ENCODE data around the gene PPP6R2. TPM values are rescaled to one million over a fixed set of nuclear protein-coding genes. Genes with fewer than 3 reads are reported as not detected.

The PPP6R2 gene
- total RNA-seq, 1 donor from 2014 or later, result 71.7 TPM

GRCh38 chr22:50471197-50471847 lies 128.2 kb downstream of the PPP6R2 start:
- DNase-seq, result peak; percentile 21

DNA sequence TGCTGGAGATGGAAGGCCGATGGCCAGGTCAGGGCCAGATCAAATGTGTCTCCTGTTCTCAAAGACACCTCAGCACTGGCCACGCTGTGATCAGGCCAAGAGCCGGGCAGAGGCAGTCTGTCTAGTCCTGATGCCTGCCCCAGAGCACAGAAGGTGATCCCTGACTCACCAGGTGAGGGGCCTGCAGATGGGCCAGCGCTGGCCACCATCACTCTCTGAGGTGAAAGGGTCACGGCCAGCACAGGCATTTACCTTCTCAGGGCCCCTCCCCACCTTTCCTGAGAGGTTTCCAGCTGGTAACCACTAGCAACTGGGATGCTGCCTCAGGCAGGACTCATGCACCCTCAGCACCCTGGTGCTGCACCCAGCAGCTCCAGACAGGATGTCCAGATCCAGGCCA lies 128.8 kb downstream of the PPP6R2 start:
- DNase-seq, result no peak

DNA sequence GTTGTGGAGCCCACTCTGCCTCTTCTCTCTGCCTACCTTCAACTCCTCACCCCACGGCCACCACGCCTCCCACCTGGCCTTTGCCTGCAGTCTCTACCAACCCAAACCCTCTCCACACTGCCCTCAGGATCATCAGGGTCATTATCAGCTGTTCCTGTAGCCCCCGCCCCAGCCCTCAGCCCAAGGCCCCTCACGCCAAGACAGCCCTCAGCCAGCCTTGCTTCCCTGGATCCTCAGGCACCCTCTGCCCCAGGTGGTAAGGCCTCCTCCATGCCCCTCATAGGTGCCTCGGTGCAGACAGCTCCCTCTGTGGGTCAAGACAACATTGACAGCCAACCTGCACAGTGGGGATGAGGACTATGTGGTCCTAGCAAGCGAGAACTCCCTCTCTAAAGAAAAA lies 130.0 kb downstream of the PPP6R2 start:
- DNase-seq, result no peak

DNA sequence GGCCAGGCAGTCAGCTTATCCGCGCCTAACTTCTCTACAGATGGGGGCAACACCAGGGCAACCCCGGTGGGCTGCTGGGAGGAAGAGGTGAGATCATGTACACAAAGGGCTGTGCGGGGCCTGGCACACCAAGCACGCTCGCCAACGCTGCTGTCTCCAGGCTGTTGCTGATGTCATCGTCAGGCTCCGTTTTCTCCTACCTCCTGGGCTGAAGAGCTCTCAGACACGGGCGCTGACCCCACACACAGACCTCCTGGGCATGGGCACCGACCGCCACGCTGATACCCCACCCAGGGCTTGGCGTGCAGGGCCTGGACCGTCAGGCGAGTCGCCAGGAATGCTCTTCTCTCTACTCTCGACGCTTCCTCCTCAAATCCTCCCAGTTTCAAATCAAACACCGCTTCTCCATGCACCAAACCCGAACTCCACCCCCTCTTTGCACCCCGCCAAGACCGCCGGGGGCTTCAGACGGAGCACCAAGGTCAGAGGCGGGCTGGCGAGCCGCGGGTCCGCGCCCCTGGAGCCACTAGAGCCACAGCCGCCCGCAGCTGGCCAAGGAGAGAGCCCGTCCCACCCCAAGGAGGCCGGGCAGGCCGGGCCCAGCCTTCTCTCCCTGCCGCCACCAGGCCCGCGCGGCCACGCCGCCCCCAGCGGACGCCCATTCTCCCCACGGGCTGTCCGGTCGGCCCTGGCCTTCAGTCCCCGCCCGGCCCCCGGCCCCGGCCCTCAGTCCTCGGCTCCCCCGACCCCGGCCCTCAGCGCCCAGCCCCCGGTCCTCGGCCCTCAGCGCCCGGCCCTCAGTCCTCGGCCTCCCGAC lies 130.9 kb downstream of the PPP6R2 start:
- DNase-seq, result no peak

GRCh38 chr22:50474710-50475651 lies 131.9 kb downstream of the PPP6R2 start, which contains the start of gene SBF1:
Gene SBF1 (minus strand): TSS chr22:50475035. CDS start chr22:50474840, 195 bp downstream.
- DNase-seq, result peak; percentile 82

- no peak for DNase-seq
These were observed 132.5 kb downstream of the PPP6R2 start for GRCh38 chr22:50475652-50476002.

DNA sequence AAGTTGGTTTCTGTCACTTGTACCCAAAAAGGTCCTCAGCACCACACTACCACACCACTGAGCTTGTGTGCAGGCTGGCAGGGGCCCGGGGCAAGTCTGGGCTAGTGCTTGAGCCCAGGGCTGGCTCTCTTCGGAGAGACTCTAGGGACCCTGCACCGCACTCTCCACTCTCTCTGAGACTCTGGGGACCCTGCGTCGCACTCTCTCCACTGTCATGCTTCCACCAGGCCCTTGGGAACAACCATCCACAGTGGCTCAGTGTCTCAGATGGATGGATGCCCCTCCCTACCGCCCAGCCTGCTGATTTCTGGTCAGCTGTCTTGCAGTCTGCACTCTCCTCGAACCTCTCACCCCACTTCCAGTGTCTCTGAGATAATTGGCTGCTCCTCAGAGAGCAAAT lies 133.7 kb downstream of the PPP6R2 start:
- DNase-seq, result no peak

- no peak for DNase-seq
These were observed 134.8 kb downstream of the PPP6R2 start for GRCh38 chr22:50477923-50478322.

- no peak for DNase-seq
These were observed 136.6 kb downstream of the PPP6R2 start for GRCh38 chr22:50479721-50480120.

DNA sequence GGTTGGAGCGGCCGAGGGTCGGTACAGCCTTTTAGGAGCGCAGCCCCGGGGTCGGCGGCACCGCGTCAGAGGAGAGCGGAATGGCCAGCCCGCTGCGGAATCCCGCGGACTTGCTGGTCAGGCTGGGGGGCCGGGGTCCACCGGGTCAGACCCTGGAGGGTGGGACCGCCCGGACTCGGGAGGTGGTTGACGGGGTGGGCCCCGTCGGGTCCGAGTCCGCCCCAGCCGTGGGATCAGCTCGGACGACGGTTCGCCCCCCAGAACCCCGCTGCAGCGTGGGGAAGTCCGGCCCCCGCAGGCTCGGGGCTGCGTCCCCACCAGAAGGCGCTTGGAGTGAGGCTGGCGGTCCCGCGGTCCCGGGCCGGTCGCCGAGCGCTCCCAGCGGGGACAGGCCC lies 137.9 kb downstream of the PPP6R2 start:
- DNase-seq, result no peak

DNA sequence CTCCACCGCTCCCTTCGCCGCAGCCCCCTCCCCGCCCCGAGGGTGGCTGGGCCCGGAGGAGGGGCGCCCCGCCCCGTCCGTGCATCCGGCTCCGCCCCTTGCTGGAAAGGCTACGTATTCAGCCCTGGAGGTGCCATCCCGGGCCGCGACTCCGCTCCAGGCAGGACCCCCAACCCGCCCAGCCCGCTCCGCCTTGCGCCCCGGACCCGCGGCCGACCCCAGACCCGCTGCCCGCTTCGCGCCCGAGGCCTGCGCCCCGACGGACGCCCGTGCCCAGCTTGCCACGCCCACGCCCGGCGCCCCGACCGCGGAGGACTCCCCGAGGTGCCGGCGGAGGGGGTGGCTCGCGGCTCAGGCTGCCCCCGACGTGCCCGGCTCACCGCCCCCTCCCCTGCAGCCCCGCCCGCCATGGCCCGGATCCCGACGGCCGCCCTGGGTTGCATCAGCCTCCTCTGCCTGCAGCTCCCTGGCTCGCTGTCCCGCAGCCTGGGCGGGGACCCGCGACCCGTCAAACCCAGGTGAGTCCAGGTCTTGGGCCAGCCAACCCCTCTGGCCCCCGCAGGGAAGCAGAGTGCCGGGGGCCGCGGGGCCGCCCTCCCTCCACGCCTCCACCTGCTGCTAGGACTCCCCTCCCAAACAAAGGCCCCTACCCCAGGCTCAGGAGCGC lies 138.4 kb downstream of the PPP6R2 start, which contains the start of gene ADM2:
TSS of gene ADM2 (plus strand) at position 104 of the 667 bp plus-strand sequence. CDS start at position 409, 305 bp downstream.
- DNase-seq, result no peak

DNA sequence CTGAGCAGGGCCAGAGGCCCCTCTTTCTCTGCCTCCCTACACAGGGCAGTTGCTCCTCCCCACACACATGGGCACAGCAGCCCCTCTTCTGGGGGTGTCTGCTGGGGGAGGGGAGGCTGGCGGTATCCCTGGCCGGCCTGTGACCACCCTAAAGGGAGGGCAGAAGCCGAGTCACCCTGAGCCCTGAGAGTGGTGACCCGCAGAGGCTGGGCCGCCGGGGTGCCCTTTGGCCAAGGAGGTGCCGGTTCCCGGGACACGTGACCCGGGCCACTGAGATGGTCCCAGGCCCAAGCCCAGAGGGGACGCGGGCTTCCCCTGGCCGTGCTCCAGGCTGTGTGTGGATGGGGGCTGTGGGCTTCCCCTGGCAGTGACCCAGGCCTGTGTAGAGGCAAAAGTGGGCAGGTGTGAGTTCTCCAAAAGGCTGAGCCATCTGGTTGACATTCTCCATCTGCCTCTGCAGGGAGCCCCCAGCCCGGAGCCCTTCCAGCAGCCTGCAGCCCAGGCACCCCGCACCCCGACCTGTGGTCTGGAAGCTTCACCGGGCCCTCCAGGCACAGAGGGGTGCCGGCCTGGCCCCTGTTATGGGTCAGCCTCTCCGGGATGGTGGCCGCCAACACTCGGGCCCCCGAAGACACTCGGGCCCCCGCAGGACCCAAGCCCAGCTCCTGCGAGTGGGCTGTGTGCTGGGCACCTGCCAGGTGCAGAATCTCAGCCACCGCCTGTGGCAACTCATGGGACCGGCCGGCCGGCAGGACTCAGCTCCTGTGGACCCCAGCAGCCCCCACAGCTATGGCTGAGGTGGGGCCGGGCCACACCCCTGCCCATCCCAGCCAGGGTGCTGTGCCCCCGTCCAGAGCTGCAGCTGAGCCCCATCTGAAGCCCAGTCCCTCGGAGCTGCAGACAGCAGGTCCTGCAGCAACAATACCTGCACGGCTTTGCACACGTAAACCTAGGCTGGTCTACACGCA lies 139.3 kb downstream of the PPP6R2 start:
- DNase-seq, result no peak

GRCh38 chr22:50483106-50483505 lies 140.0 kb downstream of the PPP6R2 start:
- no peak for DNase-seq

- DNase-seq, result no peak
These were observed 140.4 kb downstream of the PPP6R2 start for GRCh38 chr22:50483556-50483955.

- no peak for DNase-seq
These were observed 141.1 kb downstream of the PPP6R2 start for GRCh38 chr22:50483977-50484853.

DNA sequence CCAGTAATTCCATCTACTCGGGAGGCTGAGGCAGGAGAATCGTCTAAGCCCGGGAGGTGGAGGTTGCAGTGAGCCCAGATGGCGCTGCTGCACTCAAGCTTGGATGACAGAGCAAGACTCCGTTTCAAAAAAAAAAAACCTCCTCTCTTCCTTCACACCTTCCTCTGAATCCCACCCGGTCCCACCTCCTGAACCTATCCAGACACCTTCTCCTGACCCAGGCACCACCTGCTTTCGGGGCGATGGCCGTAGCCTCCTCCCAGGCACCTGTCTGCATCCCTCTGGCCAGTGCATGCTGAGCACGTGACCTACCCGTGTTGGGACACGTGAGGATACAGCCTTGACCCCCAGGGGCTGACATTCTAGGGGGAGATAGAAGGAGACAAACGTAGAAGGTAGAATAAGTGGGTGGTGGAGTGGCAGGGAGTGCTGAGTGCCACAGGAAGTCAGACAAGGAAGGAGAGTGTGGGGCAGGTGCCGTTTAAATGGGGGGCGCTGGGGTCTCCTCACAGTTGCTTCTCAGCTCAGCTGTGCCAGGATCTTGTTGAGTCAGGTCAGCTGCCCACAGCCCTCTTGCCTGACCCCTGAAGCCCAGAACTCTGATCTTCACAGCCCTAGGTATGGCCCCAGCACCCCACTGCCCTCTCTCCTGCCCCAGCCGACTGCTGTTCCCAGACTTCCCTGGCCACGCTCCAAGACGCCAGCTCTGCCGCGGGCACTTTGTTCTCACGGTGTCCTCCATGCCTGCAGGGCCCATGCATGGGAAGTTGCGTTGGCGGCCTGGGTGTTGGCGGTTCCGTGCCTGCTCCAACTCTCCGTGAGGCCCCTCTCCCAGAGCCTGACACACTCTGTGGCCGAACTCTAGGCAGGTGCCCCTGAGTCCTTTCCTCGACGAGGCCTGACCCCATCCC lies 142.3 kb downstream of the PPP6R2 start:
- no peak for DNase-seq

DNA sequence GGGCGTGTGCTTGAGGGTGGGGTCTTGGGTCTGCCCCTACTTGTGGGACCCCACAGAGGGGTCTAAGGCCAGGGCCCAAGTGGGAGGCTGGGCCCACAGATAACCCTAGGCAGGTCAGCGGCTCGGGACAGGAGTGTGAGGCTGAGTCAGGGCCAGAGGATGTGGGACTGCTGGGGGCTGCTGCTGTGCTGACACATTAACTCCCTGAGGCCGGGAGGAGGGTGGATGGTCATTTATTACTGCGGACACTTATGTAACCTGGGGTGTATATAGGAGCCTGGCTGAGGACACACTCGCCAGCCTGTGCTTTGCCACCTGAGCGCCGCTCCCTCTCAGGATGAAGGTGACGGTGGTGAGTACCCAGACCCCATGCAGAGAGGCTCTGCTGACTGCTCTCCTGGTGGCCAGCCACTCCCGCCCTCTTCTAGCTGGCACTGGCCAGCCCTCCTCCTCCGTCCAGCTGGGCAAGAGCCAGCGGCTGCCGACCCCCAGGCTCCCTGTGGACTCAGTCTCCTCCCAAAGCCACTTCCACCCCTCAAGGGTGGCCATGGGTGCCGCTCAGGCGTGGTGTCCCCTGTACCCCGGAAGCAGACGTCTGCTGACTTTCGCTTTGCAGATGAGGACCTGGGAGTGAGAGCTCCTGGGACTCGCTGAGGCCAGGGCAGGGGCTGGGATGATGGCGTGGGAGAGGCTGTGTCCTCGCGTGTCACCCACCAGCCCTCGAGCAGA lies 143.6 kb downstream of the PPP6R2 start, which contains the start of gene MIOX:
TSS of gene MIOX (plus strand) at position 299 of the 729 bp plus-strand sequence. CDS start at position 338, 39 bp downstream.
- no peak for DNase-seq
